Measurements from ENCODE around the gene KLHL29. TPM values are rescaled to one million over a fixed set of nuclear protein-coding genes. Genes with fewer than 3 reads are reported as not detected.

Gene KLHL29
- total RNA-seq, 6 experiments from 2014 or later, result 1.2 to 10.2 (median 6.4) TPM

DNA sequence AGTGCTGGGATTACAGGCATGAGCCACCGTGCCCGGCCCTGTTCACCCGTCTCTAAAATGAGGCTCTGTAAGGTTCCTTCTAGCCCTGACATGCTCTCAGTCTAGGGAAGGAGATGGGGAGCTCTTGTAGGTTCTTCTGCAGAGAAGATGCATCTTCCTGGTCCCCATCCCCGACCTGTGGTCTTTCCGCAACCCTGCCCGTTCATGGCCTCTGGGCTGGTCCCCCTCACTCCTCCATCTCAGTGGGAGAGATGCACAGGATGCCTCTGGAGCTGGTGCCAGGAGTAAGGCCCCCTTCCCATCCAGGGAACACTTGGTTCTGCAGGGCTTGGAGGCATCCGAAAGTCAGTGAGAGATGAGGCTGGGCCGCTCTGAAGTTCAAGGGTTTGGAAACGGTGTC lies 212.7 kb downstream of the KLHL29 start:
- intact Hi-C loops (cut with DNase I), result no loop called here
- peak in 1 of 3 donors; percentile 13 for DNase-seq
- Histone ChIP-seq H3K9me3 (no peaks in the 10 kb centered on the region), H3K4me1 (no peaks in the 10 kb centered on the region), H3K27ac (no peak overlapping the region), H3K4me3 (no peak overlapping the region), H3K36me3 (peaks cover 0 to 1% (median 0%) of the 10 kb centered on the region in 4 donors), H3K27me3 (no peaks in the 10 kb centered on the region)
- ATAC-seq, result no peak
- TF ChIP-seq POLR2A (IDR thresholded peaks at IDR 0.05), result no peak
- TF ChIP-seq, protein P1, sequence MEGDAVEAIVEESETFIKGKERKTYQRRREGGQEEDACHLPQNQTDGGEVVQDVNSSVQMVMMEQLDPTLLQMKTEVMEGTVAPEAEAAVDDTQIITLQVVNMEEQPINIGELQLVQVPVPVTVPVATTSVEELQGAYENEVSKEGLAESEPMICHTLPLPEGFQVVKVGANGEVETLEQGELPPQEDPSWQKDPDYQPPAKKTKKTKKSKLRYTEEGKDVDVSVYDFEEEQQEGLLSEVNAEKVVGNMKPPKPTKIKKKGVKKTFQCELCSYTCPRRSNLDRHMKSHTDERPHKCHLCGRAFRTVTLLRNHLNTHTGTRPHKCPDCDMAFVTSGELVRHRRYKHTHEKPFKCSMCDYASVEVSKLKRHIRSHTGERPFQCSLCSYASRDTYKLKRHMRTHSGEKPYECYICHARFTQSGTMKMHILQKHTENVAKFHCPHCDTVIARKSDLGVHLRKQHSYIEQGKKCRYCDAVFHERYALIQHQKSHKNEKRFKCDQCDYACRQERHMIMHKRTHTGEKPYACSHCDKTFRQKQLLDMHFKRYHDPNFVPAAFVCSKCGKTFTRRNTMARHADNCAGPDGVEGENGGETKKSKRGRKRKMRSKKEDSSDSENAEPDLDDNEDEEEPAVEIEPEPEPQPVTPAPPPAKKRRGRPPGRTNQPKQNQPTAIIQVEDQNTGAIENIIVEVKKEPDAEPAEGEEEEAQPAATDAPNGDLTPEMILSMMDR (IDR thresholded peaks at IDR 0.05), result no peak
- 100% methylated on average over 2 of the region's 9 CpGs for WGBS (ENCODE audit: insufficient coverage, low coverage, low lambda C conversion rate, missing lambda C conversion rate)

DNA sequence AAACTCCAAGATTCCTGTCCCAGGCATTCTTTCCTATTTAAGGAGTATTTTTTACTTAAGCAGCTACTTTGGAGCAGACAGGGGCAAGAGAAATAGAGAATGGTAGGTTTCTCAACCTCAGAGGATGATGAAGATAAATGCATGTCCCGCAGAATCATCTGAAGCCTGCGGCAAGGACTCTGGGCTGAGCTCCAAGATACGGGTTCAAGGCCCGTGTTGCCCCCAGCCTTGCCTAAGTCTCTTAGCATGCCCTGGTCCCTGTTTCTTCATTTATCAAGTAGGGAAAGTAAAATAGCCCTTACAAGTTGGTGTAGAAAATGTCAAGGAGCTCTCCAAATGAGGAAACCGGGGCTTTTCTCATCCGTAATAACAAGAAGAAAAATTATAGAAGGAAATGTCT lies 214.0 kb downstream of the KLHL29 start:
- WGBS (ENCODE audit: insufficient coverage, low coverage, low lambda C conversion rate, missing lambda C conversion rate), result 90% methylated on average over 2 of the region's 6 CpGs
- no peaks in the 10 kb centered on the region for H3K27me3 ChIP-seq
- H3K9me3 ChIP-seq, result no peaks in the 10 kb centered on the region
- intact Hi-C loops (cut with DNase I), result no loop called here
- no peaks in the 10 kb centered on the region for H3K4me1 ChIP-seq
- H3K27ac ChIP-seq, result no peak overlapping the region
- TF ChIP-seq, protein P1 (IDR thresholded peaks at IDR 0.05), result no peak
- no peak for TF ChIP-seq POLR2A (IDR thresholded peaks at IDR 0.05)
- H3K4me3 ChIP-seq, result no peak overlapping the region
- DNase-seq (no peak), ATAC-seq (no peak)
- peaks cover 0 to 1% (median 0%) of the 10 kb centered on the region in 4 donors for H3K36me3 ChIP-seq

DNA sequence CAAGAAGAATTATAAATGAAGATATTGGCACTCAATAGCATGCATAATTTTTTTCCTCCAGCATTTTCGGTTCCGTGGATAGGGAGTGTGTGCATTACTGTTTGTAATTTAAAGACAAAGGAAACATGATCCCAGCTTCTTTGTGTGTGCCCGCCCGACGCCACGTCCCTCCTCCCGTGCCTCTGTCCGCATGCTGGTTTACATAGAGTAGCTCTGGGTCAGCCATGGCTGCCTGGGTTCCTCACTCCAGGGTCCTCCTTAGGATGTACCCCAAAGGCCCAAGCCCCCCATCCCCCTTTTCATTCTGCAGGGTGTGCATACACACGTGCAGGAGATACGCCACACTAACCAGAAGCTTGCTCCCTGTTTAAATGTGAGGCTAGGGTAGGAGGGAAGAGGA lies 214.7 kb downstream of the KLHL29 start:
- no peak for DNase-seq
- no peaks in the 10 kb centered on the region for H3K9me3 ChIP-seq
- intact Hi-C loops (cut with DNase I), result no loop called here
- no peaks in the 10 kb centered on the region for H3K4me1 ChIP-seq
- no peaks in the 10 kb centered on the region for H3K27me3 ChIP-seq
- H3K36me3 ChIP-seq, result peaks cover 0 to 1% (median 0%) of the 10 kb centered on the region in 4 donors
- H3K4me3 ChIP-seq, result no peak overlapping the region
- TF ChIP-seq, protein P1 (IDR thresholded peaks at IDR 0.05), result no peak
- TF ChIP-seq POLR2A (IDR thresholded peaks at IDR 0.05), result no peak
- no peak for ATAC-seq
- no peak overlapping the region for H3K27ac ChIP-seq
- WGBS (ENCODE audit: insufficient coverage, low coverage, low lambda C conversion rate, missing lambda C conversion rate), result 80% methylated on average over 7 of the region's 10 CpGs

DNA sequence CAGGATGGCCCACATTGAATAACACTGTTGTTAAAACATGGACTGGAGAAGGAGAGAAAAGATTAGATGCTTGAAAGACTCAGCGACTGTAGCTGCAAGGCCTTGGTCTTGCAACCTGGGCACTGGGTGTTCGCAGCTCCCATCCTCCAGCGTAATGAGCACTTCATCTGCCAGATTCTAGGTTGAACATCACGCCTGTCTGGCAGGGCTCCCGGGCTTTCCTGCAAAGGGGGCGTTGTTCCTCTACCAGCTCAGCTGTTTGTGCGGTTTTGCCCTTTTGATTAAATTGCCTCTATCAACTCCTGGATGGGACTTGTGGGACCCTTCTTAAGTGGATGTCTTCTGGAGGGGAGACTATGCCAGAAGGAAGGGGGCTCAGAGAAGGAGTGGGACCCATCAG lies 215.4 kb downstream of the KLHL29 start:
- TF ChIP-seq, protein P1 (IDR thresholded peaks at IDR 0.05), result no peak
- TF ChIP-seq POLR2A (IDR thresholded peaks at IDR 0.05), result no peak
- intact Hi-C loops (cut with DNase I), result no loop called here
- Histone ChIP-seq H3K4me3 (no peak overlapping the region), H3K36me3 (peaks cover 0 to 1% (median 0%) of the 10 kb centered on the region in 4 donors), H3K27ac (no peak overlapping the region), H3K27me3 (no peaks in the 10 kb centered on the region), H3K4me1 (no peaks in the 10 kb centered on the region), H3K9me3 (no peaks in the 10 kb centered on the region)
- WGBS (ENCODE audit: insufficient coverage, low coverage, low lambda C conversion rate, missing lambda C conversion rate), result 67% methylated on average over 6 of the region's 7 CpGs
- DNase-seq, result peak in 1 of 3 donors; percentile 26
- ATAC-seq, result no peak
